Astrocyte (in vitro differentiated cells and primary cell): ENCODE results near the gene SRGN. TPM values are rescaled to one million over a fixed set of nuclear protein-coding genes. Genes with fewer than 3 reads are reported as not detected.

Experiments
- DNase-seq: peaks from one replicate; pipeline ENCODE4 v3.0.0-alpha.2; 2010; ENCODE audit warnings: low read depth
- FAIRE-seq: peaks from 2 replicates; lab custom pipeline; 2011; peaks lifted over from hg19 to GRCh38; lab: Jason Lieb, UNC
- H2AFZ ChIP-seq: 2 replicates; pipeline ENCODE4 v1.6.0; 2012; ENCODE audit warnings: low read depth, low read length, inconsistent platforms
- H3K27ac ChIP-seq: 2 replicates; pipeline ENCODE4 v1.5.1; 2011; ENCODE audit warnings: low read depth, low read length, inconsistent platforms
- H3K27me3 ChIP-seq: 2 replicates; pipeline ENCODE4 v1.6.0; 2011; ENCODE audit warnings: low read length, inconsistent platforms; ENCODE audit not compliant: insufficient read depth
- H3K36me3 ChIP-seq: 2 replicates; pipeline ENCODE4 v1.5.1; 2011; ENCODE audit warnings: low read length, inconsistent platforms; ENCODE audit not compliant: insufficient read depth
- H3K4me1 ChIP-seq: 2 replicates; pipeline ENCODE4 v1.5.1; 2011; ENCODE audit warnings: low read length, inconsistent platforms; ENCODE audit not compliant: insufficient read depth
- H3K4me2 ChIP-seq: 2 replicates; pipeline ENCODE4 v1.6.0; 2012; ENCODE audit warnings: low read length, inconsistent platforms
- H3K4me3 ChIP-seq: 2 replicates; pipeline ENCODE4 v1.5.1; 2011; ENCODE audit warnings: low read depth, mild to moderate bottlenecking, low read length, inconsistent platforms; ENCODE audit not compliant: insufficient read depth
- H3K79me2 ChIP-seq: 2 replicates; pipeline ENCODE4 v1.6.0; 2012; ENCODE audit warnings: mild to moderate bottlenecking, low read length, inconsistent platforms; ENCODE audit not compliant: insufficient read depth
- H3K9ac ChIP-seq: 2 replicates; pipeline ENCODE4 v1.6.0; 2012; ENCODE audit warnings: mild to moderate bottlenecking, low read length, inconsistent platforms
- H3K9me3 ChIP-seq: 2 replicates; pipeline ENCODE4 v1.5.1; 2012; ENCODE audit warnings: low read depth, mild to moderate bottlenecking, low read length, inconsistent platforms; ENCODE audit not compliant: insufficient read depth
- H4K20me1 ChIP-seq: 2 replicates; pipeline ENCODE4 v1.6.0; 2012; ENCODE audit warnings: low read length, inconsistent platforms; ENCODE audit not compliant: insufficient read depth
- H3K27ac Mint-ChIP-seq: one replicate; pipeline ENCODE4 v1.8.0; 2021; ENCODE audit warnings: mild to moderate bottlenecking, mixed read lengths; ENCODE audit not compliant: unreplicated experiment
- H3K27me3 Mint-ChIP-seq: one replicate; pipeline ENCODE4 v1.8.0; 2021; ENCODE audit warnings: low read depth, mixed read lengths; ENCODE audit not compliant: unreplicated experiment
- H3K36me3 Mint-ChIP-seq: one replicate; pipeline ENCODE4 v1.8.0; 2021; ENCODE audit warnings: low read depth, mixed read lengths; ENCODE audit not compliant: unreplicated experiment
- H3K4me1 Mint-ChIP-seq: one replicate; pipeline ENCODE4 v1.8.0; 2021; ENCODE audit warnings: low read depth, mixed read lengths; ENCODE audit not compliant: unreplicated experiment
- H3K4me3 Mint-ChIP-seq: one replicate; pipeline ENCODE4 v1.8.0; 2021; ENCODE audit warnings: mild to moderate bottlenecking, moderate library complexity, mixed read lengths; ENCODE audit not compliant: unreplicated experiment
- H3K9me3 Mint-ChIP-seq: one replicate; pipeline ENCODE4 v1.8.0; 2021; ENCODE audit warnings: mild to moderate bottlenecking, mixed read lengths; ENCODE audit not compliant: unreplicated experiment
- EZH2 ChIP-seq: IDR thresholded peaks from 2 replicates; pipeline ENCODE4 v1.6.1; 2012; ENCODE audit warnings: mild to moderate bottlenecking, low read length, inconsistent platforms; ENCODE audit not compliant: insufficient read depth
- total RNA-seq: library from RNA; stranded (reverse); gene quantifications from 2 replicates; pipeline ENCODE4 v1.2.1, GENCODE V29; 2021
- TF ChIP-seq, protein P1 (sequence below): IDR thresholded peaks from 2 replicates; pipeline ENCODE4 v1.5.1; 2011; ENCODE audit warnings: low read depth, mild to moderate bottlenecking, inconsistent platforms, low read length, moderate library complexity; ENCODE audit not compliant: insufficient read depth

SRGN gene
- total RNA-seq, 1 donor from 2014 or later: 0.30 TPM

DNA sequence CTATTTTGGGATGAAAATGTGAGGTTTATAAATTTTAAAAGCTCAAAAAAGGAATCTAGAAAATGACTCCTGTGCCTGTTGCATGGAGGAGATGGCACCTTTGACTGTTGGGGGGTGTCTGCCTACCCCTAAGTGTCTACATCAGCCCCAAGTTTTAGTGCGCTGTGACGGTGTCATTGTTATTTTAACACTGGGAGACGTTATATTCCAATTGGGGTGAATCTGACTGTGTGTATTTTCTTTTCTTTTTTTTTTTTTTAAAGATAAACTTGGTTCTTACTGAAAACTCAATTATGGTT is 517 bp downstream of the SRGN start:
- Histone ChIP-seq H3K79me2 (peaks cover 29% of the 10 kb centered on the region), H3K4me2 (peak overlapping the region; percentile 74), H3K4me1 (peaks cover 7% of the 10 kb centered on the region), H3K4me3 (peak overlapping the region; percentile 69), H4K20me1 (no peaks in the 10 kb centered on the region), H3K27me3 (no peaks in the 10 kb centered on the region), H3K9ac (peak overlapping the region; percentile 76), H3K36me3 (no peaks in the 10 kb centered on the region), H2AFZ (no peak overlapping the region), H3K9me3 (no peaks in the 10 kb centered on the region), H3K27ac (peak overlapping the region; percentile 73)
- no peak overlapping the region for H3K27ac Mint-ChIP-seq
- no peaks in the 10 kb centered on the region for H3K4me1 Mint-ChIP-seq
- peaks cover 3% of the 10 kb centered on the region for H3K27me3 Mint-ChIP-seq
- DNase-seq (no peak), FAIRE-seq (no peak)
- no peaks in the 10 kb centered on the region for H3K36me3 Mint-ChIP-seq
- no peaks in the 10 kb centered on the region for H3K9me3 Mint-ChIP-seq
- TF ChIP-seq, protein P1, sequence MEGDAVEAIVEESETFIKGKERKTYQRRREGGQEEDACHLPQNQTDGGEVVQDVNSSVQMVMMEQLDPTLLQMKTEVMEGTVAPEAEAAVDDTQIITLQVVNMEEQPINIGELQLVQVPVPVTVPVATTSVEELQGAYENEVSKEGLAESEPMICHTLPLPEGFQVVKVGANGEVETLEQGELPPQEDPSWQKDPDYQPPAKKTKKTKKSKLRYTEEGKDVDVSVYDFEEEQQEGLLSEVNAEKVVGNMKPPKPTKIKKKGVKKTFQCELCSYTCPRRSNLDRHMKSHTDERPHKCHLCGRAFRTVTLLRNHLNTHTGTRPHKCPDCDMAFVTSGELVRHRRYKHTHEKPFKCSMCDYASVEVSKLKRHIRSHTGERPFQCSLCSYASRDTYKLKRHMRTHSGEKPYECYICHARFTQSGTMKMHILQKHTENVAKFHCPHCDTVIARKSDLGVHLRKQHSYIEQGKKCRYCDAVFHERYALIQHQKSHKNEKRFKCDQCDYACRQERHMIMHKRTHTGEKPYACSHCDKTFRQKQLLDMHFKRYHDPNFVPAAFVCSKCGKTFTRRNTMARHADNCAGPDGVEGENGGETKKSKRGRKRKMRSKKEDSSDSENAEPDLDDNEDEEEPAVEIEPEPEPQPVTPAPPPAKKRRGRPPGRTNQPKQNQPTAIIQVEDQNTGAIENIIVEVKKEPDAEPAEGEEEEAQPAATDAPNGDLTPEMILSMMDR: no peak
- TF ChIP-seq EZH2: no peak
- no peak overlapping the region for H3K4me3 Mint-ChIP-seq

DNA sequence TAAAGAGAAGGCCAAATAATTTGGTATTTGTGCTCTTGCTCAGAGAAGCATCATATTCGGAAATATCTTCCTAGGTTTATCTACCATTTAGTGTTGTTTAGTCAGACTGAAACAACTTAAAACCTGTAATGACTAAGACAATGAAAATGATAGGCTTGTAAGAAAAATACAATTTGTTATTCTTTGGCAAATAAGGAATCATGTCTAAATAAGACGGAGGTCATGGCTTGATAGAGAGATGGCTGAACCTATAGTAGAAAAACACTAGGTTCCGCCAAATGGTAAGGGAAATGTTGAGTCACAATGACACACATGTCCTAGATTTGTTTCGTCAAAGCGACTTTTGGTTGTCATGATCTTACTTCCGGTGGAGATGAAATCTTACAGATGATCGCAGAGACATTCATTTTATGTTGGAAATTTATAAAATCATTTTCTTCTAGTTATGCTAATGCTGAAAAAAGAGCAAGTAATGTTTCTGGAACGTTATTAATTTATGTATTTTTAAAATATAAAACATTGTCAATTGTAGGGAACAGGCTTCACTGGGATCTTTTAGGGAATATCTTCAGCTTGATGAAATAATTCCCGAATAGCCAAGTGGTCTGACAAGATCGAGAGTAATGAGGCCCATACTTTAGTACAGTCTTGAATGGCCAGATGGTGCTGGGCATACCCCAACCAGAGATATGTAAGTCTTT is 1.0 kb downstream of the SRGN start:
- Histone ChIP-seq H3K27me3 (no peaks in the 10 kb centered on the region), H3K27ac (peak overlapping the region; percentile 73), H3K4me1 (peaks cover 7% of the 10 kb centered on the region), H3K4me3 (peak overlapping the region; percentile 69), H3K9ac (peak overlapping the region; percentile 76), H3K36me3 (no peaks in the 10 kb centered on the region), H3K79me2 (peaks cover 34% of the 10 kb centered on the region), H2AFZ (no peak overlapping the region), H4K20me1 (no peaks in the 10 kb centered on the region), H3K4me2 (peak overlapping the region; percentile 74), H3K9me3 (no peaks in the 10 kb centered on the region)
- H3K27me3 Mint-ChIP-seq: peaks cover 3% of the 10 kb centered on the region
- no peaks in the 10 kb centered on the region for H3K36me3 Mint-ChIP-seq
- peak; percentile 39 for FAIRE-seq
- no peak overlapping the region for H3K27ac Mint-ChIP-seq
- H3K4me3 Mint-ChIP-seq: no peak overlapping the region
- no peaks in the 10 kb centered on the region for H3K9me3 Mint-ChIP-seq
- no peaks in the 10 kb centered on the region for H3K4me1 Mint-ChIP-seq
- peak; percentile 57 for DNase-seq
- no peak for TF ChIP-seq EZH2
- TF ChIP-seq, protein P1: no peak
